DOHH2 (cell line): ENCODE results near the gene CCDC6.

Source experiments
- H3F3A ChIP-seq: fragments of 200-600 bp; sonication (generic), shearing (Covaris generic); 2 replicates; pipeline ENCODE4 v1.6.0; 2016; ENCODE audit warnings: antibody characterized with exemption, mild to moderate bottlenecking; ENCODE audit not compliant: control insufficient read depth, insufficient read depth
- H3K27ac ChIP-seq: fragments of 200-600 bp; sonication (generic); 2 replicates; pipeline ENCODE4 v1.5.1; 2014; ENCODE audit warnings: low read depth, mild to moderate bottlenecking, low read length, moderate library complexity
- H3K27me3 ChIP-seq: fragments of 200-600 bp; sonication (generic); 2 replicates; pipeline ENCODE4 v1.6.1; 2014; ENCODE audit warnings: mild to moderate bottlenecking, low read length, mixed read lengths; ENCODE audit not compliant: control insufficient read depth
- H3K36me3 ChIP-seq: fragments of 200-600 bp; sonication (generic); 2 replicates; pipeline ENCODE4 v1.6.1; 2014; ENCODE audit warnings: mild to moderate bottlenecking, low read length, moderate library complexity, mixed read lengths; ENCODE audit not compliant: control insufficient read depth
- H3K4me1 ChIP-seq: fragments of 200-600 bp; sonication (generic); 2 replicates; pipeline ENCODE4 v1.6.1; 2014; ENCODE audit warnings: mild to moderate bottlenecking, low read length, mixed read lengths; ENCODE audit not compliant: control insufficient read depth
- H3K4me2 ChIP-seq: fragments of 200-600 bp; sonication (generic); 2 replicates; pipeline ENCODE4 v1.6.0; 2014; ENCODE audit warnings: mild to moderate bottlenecking, low read length, moderate library complexity
- H3K4me3 ChIP-seq: fragments of 200-600 bp; sonication (generic); 2 replicates; pipeline ENCODE4 v1.5.1; 2014; ENCODE audit warnings: mild to moderate bottlenecking, low read length, mixed read lengths
- H3K79me2 ChIP-seq: fragments of 200-600 bp; sonication (generic); 2 replicates; pipeline ENCODE4 v1.6.1; 2014; ENCODE audit warnings: mild to moderate bottlenecking, low read length, mixed read lengths; ENCODE audit not compliant: control insufficient read depth
- H3K9me2 ChIP-seq: fragments of 200-600 bp; sonication (generic); replicated peaks from 2 replicates; pipeline ENCODE4 v1.6.1; 2014; ENCODE audit warnings: mild to moderate bottlenecking, low read length, mixed read lengths; ENCODE audit not compliant: control insufficient read depth
- H3K9me3 ChIP-seq: fragments of 200-600 bp; sonication (generic); 2 replicates; pipeline ENCODE4 v1.6.1; 2014; ENCODE audit warnings: antibody characterized with exemption, low read length, mixed read lengths; ENCODE audit not compliant: control insufficient read depth, insufficient read depth
- H4K20me1 ChIP-seq: fragments of 200-600 bp; sonication (generic); 2 replicates; pipeline ENCODE4 v1.6.0; 2014; ENCODE audit warnings: low read depth, mild to moderate bottlenecking, antibody characterized with exemption, low read length, moderate library complexity; ENCODE audit not compliant: control insufficient read depth, insufficient read depth
- CTCF ChIP-seq: fragments of 200-600 bp; sonication (generic); IDR thresholded peaks from one replicate; pipeline ENCODE4 v1.5.1; 2014; ENCODE audit warnings: antibody characterized with exemption, mild to moderate bottlenecking, low read depth, low read length; ENCODE audit not compliant: poor library complexity, severe bottlenecking
- EZH2phosphoT487 ChIP-seq: fragments of 200-600 bp; sonication (generic); IDR thresholded peaks from 2 replicates; pipeline ENCODE4 v1.6.1; 2017; ENCODE audit warnings: borderline replicate concordance, mild to moderate bottlenecking, antibody characterized with exemption, low read length, moderate library complexity, mixed read lengths

Gene CCDC6

GRCh38 chr10:59895629-59896116, 10.7 kb downstream of the CCDC6 start:
- no peaks in the 10 kb centered on the region for H3K9me2 ChIP-seq
- H3K79me2 ChIP-seq, result peaks cover 99% of the 10 kb centered on the region
- no peaks in the 10 kb centered on the region for H3K27me3 ChIP-seq
- no peak for TF ChIP-seq CTCF
- TF ChIP-seq EZH2phosphoT487, result no peak
- no peak overlapping the region for H3K4me2 ChIP-seq
- H3K27ac ChIP-seq, result no peak overlapping the region
- peaks cover 24% of the 10 kb centered on the region for H3K36me3 ChIP-seq
- H3K4me3 ChIP-seq, result no peak overlapping the region
- H3K9me3 ChIP-seq, result no peaks in the 10 kb centered on the region
- no peaks in the 10 kb centered on the region; the same call in 1 of the 2 replicates for H3F3A ChIP-seq
- peaks cover 20% of the 10 kb centered on the region for H4K20me1 ChIP-seq
- H3K4me1 ChIP-seq, result peaks cover 12% of the 10 kb centered on the region

- Histone ChIP-seq H3K27me3 (no peaks in the 10 kb centered on the region), H3K4me2 (no peak overlapping the region), H3K4me3 (no peak overlapping the region), H3K9me3 (no peaks in the 10 kb centered on the region), H3K36me3 (peaks cover 20% of the 10 kb centered on the region), H4K20me1 (peaks cover 13% of the 10 kb centered on the region), H3K27ac (no peak overlapping the region), H3K9me2 (no peaks in the 10 kb centered on the region), H3F3A (no peaks in the 10 kb centered on the region; the same call in 1 of the 2 replicates), H3K79me2 (peaks cover 97% of the 10 kb centered on the region), H3K4me1 (peaks cover 3% of the 10 kb centered on the region)
- TF ChIP-seq EZH2phosphoT487 (no peak), CTCF (no peak)
These were observed 12.2 kb downstream of the CCDC6 start for GRCh38 chr10:59894114-59894513.

GRCh38 chr10:59892697-59893096, 13.7 kb downstream of the CCDC6 start:
- H3K9me3 ChIP-seq, result no peaks in the 10 kb centered on the region
- no peak for TF ChIP-seq EZH2phosphoT487
- TF ChIP-seq CTCF, result no peak
- peaks cover 13% of the 10 kb centered on the region for H4K20me1 ChIP-seq
- no peaks in the 10 kb centered on the region for H3K27me3 ChIP-seq
- no peak overlapping the region for H3K4me3 ChIP-seq
- no peaks in the 10 kb centered on the region; the same call in 1 of the 2 replicates for H3F3A ChIP-seq
- no peak overlapping the region for H3K4me2 ChIP-seq
- H3K79me2 ChIP-seq, result peaks cover 97% of the 10 kb centered on the region
- H3K36me3 ChIP-seq, result peaks cover 28% of the 10 kb centered on the region
- H3K4me1 ChIP-seq, result peaks cover 17% of the 10 kb centered on the region
- no peaks in the 10 kb centered on the region for H3K9me2 ChIP-seq
- no peak overlapping the region for H3K27ac ChIP-seq
